Measurements from ENCODE around the gene SLC17A8. TPM values are rescaled to one million over a fixed set of nuclear protein-coding genes. Genes with fewer than 3 reads are reported as not detected.

The SLC17A8 gene
- polyA plus RNA-seq, 1 donor (not counting 4 experiments of a cell fraction or from before 2014, with no cell fraction given) = not detected

GRCh38 chr12:100450735-100451134, 93.9 kb downstream of the SLC17A8 start:
- no peak overlapping the region for H2AFZ ChIP-seq (ENCODE audit: control insufficient read depth, low read length)
- H3K27me3 ChIP-seq (ENCODE audit: control insufficient read depth, extremely low read depth, insufficient read depth, low read length) = no peaks in the 10 kb centered on the region
- no peaks in the 10 kb centered on the region for H3K9me3 ChIP-seq (ENCODE audit: control insufficient read depth, low read depth, low read length)
- H3K4me1 ChIP-seq (ENCODE audit: control insufficient read depth, extremely low read depth, insufficient read depth, low read length) = no peaks in the 10 kb centered on the region
- TF ChIP-seq EZH2 (IDR thresholded peaks at IDR 0.05; ENCODE audit: low read length) (no peak), CTCF (optimal IDR thresholded peaks at IDR 0.05 in 1 of 3, IDR thresholded peaks at IDR 0.05 in 1 of 3, conservative IDR thresholded peaks at IDR 0.05 in 1 of 3; ENCODE audit: extremely low read depth in 1 of 3, insufficient read depth in 2 of 3, low read length in 3 of 3) (no peak)
- no peak for FAIRE-seq
- dilution Hi-C loops (cut with MboI; ENCODE audit: extremely low pct_ligation_motif_present, low sequenced_read_pairs) = no loop called here
- no peaks in the 10 kb centered on the region for H3K79me2 ChIP-seq (ENCODE audit: control insufficient read depth, insufficient read depth, low read length)
- H3K4me2 ChIP-seq (ENCODE audit: control insufficient read depth, extremely low read depth, insufficient read depth, low read depth, low read length) = no peak overlapping the region
- no peak overlapping the region for H3K4me3 ChIP-seq (ENCODE audit: control insufficient read depth in 2 of 3, extremely low read depth in 1 of 3, insufficient read depth in 2 of 3, low read depth in 1 of 3, low read length in 3 of 3)
- no peak for DNase-seq (ENCODE audit: low read depth, low spot score)
- H3K36me3 ChIP-seq (ENCODE audit: control insufficient read depth in 2 of 2, extremely low read depth in 1 of 2, insufficient read depth in 2 of 2, low read length in 2 of 2) = no peaks in the 10 kb centered on the region
- H3K27ac ChIP-seq (ENCODE audit: control insufficient read depth, insufficient read depth, low read length) = no peak overlapping the region
- no peaks in the 10 kb centered on the region for H3K9me1 ChIP-seq (ENCODE audit: control insufficient read depth, extremely low read depth, insufficient read depth, low read length)
- no peaks in the 10 kb centered on the region for H4K20me1 ChIP-seq (ENCODE audit: control insufficient read depth, extremely low read depth, insufficient read depth, low read length)
- H3K9ac ChIP-seq (ENCODE audit: control insufficient read depth, extremely low read depth, insufficient read depth, low read length) = no peak overlapping the region

- Histone ChIP-seq H3K4me2 (ENCODE audit: control insufficient read depth, extremely low read depth, insufficient read depth, low read depth, low read length) (no peak overlapping the region), H3K79me2 (ENCODE audit: control insufficient read depth, insufficient read depth, low read length) (no peaks in the 10 kb centered on the region), H3K4me1 (ENCODE audit: control insufficient read depth, extremely low read depth, insufficient read depth, low read length) (no peaks in the 10 kb centered on the region), H3K9me3 (ENCODE audit: control insufficient read depth, low read depth, low read length) (no peaks in the 10 kb centered on the region), H4K20me1 (ENCODE audit: control insufficient read depth, extremely low read depth, insufficient read depth, low read length) (no peaks in the 10 kb centered on the region), H3K9me1 (ENCODE audit: control insufficient read depth, extremely low read depth, insufficient read depth, low read length) (no peaks in the 10 kb centered on the region), H3K27ac (ENCODE audit: control insufficient read depth, insufficient read depth, low read length) (no peak overlapping the region), H3K36me3 (ENCODE audit: control insufficient read depth in 2 of 2, extremely low read depth in 1 of 2, insufficient read depth in 2 of 2, low read length in 2 of 2) (no peaks in the 10 kb centered on the region), H3K4me3 (ENCODE audit: control insufficient read depth in 2 of 3, extremely low read depth in 1 of 3, insufficient read depth in 2 of 3, low read depth in 1 of 3, low read length in 3 of 3) (no peak overlapping the region), H3K9ac (ENCODE audit: control insufficient read depth, extremely low read depth, insufficient read depth, low read length) (no peak overlapping the region), H2AFZ (ENCODE audit: control insufficient read depth, low read length) (no peak overlapping the region), H3K27me3 (ENCODE audit: control insufficient read depth, extremely low read depth, insufficient read depth, low read length) (no peaks in the 10 kb centered on the region)
- TF ChIP-seq CTCF (optimal IDR thresholded peaks at IDR 0.05 in 1 of 3, IDR thresholded peaks at IDR 0.05 in 1 of 3, conservative IDR thresholded peaks at IDR 0.05 in 1 of 3; ENCODE audit: extremely low read depth in 1 of 3, insufficient read depth in 2 of 3, low read length in 3 of 3) (no peak), EZH2 (IDR thresholded peaks at IDR 0.05; ENCODE audit: low read length) (no peak)
- no peak for FAIRE-seq
- dilution Hi-C loops (cut with MboI; ENCODE audit: extremely low pct_ligation_motif_present, low sequenced_read_pairs) = no loop called here
- DNase-seq (ENCODE audit: low read depth, low spot score) = no peak
These were observed 97.1 kb downstream of the SLC17A8 start for GRCh38 chr12:100453951-100454350.

All from keratinocyte (primary cell).